Breast epithelium (tissue), 3 donors: ENCODE data around the gene PLCB2.

Experiments
- POLR2A ChIP-seq: fragments of 450-650 bp; IDR thresholded peaks from one replicate; pipeline ENCODE4 v1.6.1; 2016; ENCODE audit warnings: antibody characterized with exemption, mild to moderate bottlenecking, moderate library complexity
- POLR2AphosphoS5 ChIP-seq, 3 donors: sonication (generic); formaldehyde crosslinking; IDR thresholded peaks; one replicate each; pipeline ENCODE4 v1.6.1; 2017; ENCODE audit warnings: antibody characterized with exemption in 3 of 3
- TF ChIP-seq, protein P1 (sequence below), 3 donors: fragments of 450-650 bp; IDR thresholded peaks; one replicate each; pipeline ENCODE4 v1.5.1; 2016 to 2017; ENCODE audit warnings: antibody characterized with exemption in 3 of 3, mild to moderate bottlenecking in 3 of 3, moderate library complexity in 3 of 3

- TF ChIP-seq POLR2A: no peak
- TF ChIP-seq, protein P1, sequence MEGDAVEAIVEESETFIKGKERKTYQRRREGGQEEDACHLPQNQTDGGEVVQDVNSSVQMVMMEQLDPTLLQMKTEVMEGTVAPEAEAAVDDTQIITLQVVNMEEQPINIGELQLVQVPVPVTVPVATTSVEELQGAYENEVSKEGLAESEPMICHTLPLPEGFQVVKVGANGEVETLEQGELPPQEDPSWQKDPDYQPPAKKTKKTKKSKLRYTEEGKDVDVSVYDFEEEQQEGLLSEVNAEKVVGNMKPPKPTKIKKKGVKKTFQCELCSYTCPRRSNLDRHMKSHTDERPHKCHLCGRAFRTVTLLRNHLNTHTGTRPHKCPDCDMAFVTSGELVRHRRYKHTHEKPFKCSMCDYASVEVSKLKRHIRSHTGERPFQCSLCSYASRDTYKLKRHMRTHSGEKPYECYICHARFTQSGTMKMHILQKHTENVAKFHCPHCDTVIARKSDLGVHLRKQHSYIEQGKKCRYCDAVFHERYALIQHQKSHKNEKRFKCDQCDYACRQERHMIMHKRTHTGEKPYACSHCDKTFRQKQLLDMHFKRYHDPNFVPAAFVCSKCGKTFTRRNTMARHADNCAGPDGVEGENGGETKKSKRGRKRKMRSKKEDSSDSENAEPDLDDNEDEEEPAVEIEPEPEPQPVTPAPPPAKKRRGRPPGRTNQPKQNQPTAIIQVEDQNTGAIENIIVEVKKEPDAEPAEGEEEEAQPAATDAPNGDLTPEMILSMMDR (IDR thresholded peaks at IDR 0.05): no peak
- TF ChIP-seq POLR2AphosphoS5 (IDR thresholded peaks at IDR 0.05): no peak
These were observed 44.7 kb upstream of the PLCB2 start for GRCh38 chr15:40352281-40352901.
